BJ (cell line): Measurements from ENCODE around the gene DPP7. TPM values are rescaled to one million over a fixed set of nuclear protein-coding genes. Genes with fewer than 3 reads are reported as not detected.

Source experiments
- CTCF ChIA-PET: fragments of 350-600 bp; formaldehyde crosslinking; extraction: SDS; loops from one replicate; lab custom pipeline; 2021; ENCODE audit warnings: antibody characterized with exemption, inconsistent platforms; lab: Yijun Ruan, JAX
- POLR2A ChIA-PET: fragments of 300-600 bp; sonication (Branson Sonifier 250); formaldehyde crosslinking; extraction: SDS; loops from one replicate; lab custom pipeline; 2021; ENCODE audit warnings: antibody characterized with exemption; lab: Charles Lee
- DNase-seq: peaks from one replicate; pipeline ENCODE4 v3.0.0-alpha.2; 2011; ENCODE audit warnings: low read depth
- H3K27me3 ChIP-seq: 2 replicates; pipeline ENCODE4 v1.6.0; 2011; ENCODE audit warnings: low read length; ENCODE audit not compliant: control insufficient read depth, insufficient read depth
- H3K36me3 ChIP-seq: 2 replicates; pipeline ENCODE4 v1.5.1; 2011; ENCODE audit warnings: low read length; ENCODE audit not compliant: control insufficient read depth, insufficient read depth
- H3K4me3 ChIP-seq: 2 replicates; pipeline ENCODE4 v1.5.1; 2011; ENCODE audit warnings: low read depth, mild to moderate bottlenecking, control low read depth, low read length
- polyA plus RNA-seq: library from polyadenylated mRNA; depleted of rRNA; stranded (reverse); fragments of >200 nt; gene quantifications from 2 replicates; pipeline ENCODE4 v1.2.3, GENCODE V29; 2011
- TF ChIP-seq, protein P1 (sequence below): IDR thresholded peaks from 2 replicates; pipeline ENCODE4 v1.5.1; 2011; ENCODE audit warnings: low read depth, mild to moderate bottlenecking, control low read depth, inconsistent platforms, low read length, moderate library complexity; ENCODE audit not compliant: insufficient read depth

DPP7 gene
- polyA plus RNA-seq, 1 experiment = 94.4 TPM

GRCh38 chr9:137114220-137114612 is 317 bp downstream of the DPP7 start:
- CTCF ChIA-PET = interaction anchor here (0.6 to 2.2 kb wide), 4 partner anchors 22 to 123 kb away, joined by 3 to 12 read pairs (median 6); partner anchors contain the start of genes NPDC1 and RNF224
- H3K36me3 ChIP-seq = peaks cover 13% of the 10 kb centered on the region
- no peaks in the 10 kb centered on the region for H3K27me3 ChIP-seq
- POLR2A ChIA-PET = no interaction called here
- TF ChIP-seq, protein P1, sequence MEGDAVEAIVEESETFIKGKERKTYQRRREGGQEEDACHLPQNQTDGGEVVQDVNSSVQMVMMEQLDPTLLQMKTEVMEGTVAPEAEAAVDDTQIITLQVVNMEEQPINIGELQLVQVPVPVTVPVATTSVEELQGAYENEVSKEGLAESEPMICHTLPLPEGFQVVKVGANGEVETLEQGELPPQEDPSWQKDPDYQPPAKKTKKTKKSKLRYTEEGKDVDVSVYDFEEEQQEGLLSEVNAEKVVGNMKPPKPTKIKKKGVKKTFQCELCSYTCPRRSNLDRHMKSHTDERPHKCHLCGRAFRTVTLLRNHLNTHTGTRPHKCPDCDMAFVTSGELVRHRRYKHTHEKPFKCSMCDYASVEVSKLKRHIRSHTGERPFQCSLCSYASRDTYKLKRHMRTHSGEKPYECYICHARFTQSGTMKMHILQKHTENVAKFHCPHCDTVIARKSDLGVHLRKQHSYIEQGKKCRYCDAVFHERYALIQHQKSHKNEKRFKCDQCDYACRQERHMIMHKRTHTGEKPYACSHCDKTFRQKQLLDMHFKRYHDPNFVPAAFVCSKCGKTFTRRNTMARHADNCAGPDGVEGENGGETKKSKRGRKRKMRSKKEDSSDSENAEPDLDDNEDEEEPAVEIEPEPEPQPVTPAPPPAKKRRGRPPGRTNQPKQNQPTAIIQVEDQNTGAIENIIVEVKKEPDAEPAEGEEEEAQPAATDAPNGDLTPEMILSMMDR = no peak
- peak overlapping the region; percentile 66 for H3K4me3 ChIP-seq
- no peak for DNase-seq

- POLR2A ChIA-PET = no interaction called here
- Histone ChIP-seq H3K27me3 (no peaks in the 10 kb centered on the region), H3K4me3 (peak overlapping the region; percentile 66), H3K36me3 (peaks cover 17% of the 10 kb centered on the region)
- CTCF ChIA-PET = interaction anchor here (0.6 to 2.2 kb wide), 4 partner anchors 21 to 123 kb away, joined by 3 to 12 read pairs (median 6); partner anchors contain the start of genes NPDC1 and RNF224
- DNase-seq = no peak
- TF ChIP-seq, protein P1 = no peak
Observed at GRCh38 chr9:137113385-137114159, 961 bp downstream of the DPP7 start.

DNA sequence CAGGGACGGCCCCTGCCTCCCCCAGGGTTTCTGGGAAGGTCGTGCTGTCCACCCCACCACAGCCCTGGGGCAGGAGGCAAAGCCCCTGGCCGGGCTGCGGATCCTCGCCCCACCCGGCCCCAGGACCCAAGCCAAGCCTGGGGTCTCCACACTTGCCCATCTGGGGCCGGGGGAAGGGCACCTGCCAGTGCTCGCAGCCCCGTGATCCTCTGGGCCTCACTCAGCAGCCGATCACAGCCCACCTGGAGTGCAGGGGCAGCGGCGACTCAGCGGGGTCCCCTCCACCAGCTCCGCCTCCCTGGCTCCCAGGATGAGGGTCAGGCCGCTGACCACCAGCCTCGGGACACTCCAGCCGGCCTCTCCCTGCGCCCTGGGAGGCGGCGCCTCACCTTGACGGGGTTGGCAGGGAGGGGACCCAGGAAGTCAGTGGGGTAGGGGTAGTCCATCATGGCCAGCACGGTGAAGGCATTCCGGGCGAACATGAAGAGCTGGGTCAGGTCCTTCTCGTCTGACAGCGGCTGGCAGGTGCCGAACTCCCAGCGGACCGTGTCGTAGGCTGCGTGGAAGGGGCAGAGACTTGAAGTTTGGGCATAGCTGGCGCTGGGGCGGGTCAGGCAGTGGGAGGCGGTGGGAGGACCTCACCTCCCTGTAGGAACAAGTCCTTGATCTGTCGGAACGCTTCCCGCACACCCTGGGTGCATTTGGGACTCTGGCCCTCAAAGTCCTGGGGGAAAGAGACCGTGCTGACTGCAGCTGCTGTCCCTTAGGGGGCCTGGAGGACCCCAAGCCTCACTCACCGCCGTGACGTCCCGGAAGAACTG is 1.8 kb downstream of the DPP7 start:
- TF ChIP-seq, protein P1 = no peak
- Histone ChIP-seq H3K36me3 (peaks cover 22% of the 10 kb centered on the region), H3K4me3 (no peak overlapping the region), H3K27me3 (no peaks in the 10 kb centered on the region)
- POLR2A ChIA-PET = no interaction called here
- no peak for DNase-seq
- CTCF ChIA-PET = interaction anchor here (0.9 to 1.5 kb wide), 2 partner anchors 7 to 124 kb away, joined by 3 to 9 read pairs; no protein-coding TSS in a partner anchor

DNA sequence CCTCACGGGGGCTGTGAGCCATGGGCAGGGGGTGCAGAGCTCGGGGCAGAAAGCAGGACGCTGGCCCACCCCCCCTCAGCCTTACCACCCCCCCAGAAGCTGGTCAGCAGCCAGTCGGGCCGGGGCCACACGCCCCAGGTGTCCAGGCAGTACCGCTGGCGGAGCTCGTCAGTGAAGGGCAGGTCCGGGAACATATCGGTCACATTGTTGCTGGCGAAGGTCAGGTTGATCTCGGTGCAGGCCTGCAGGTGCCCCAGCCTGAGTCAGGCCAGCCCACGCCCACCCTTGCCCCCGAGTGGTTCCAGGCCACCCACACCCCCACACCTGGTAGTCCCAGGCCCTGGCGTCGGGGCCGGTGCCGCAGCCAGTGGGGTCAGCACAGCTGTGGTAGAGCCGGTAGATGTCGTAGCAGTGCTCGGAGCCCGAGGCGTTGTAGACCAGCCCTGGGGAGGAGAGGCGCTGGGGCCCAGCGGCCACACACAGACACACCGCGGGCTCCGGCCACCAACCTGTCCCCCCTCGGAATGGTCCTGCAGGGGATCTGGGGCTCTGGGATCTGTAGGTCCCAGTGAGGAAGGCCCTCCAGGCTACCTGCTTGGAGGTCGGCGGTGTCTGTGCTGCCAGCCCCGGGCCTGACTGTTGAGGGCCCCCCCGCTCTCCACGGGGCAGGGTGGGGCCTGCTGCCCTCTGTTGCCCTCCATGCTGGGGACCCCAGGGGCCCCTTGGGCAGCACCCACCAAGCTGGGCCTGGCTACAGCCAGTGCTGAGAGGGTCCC is 2.6 kb downstream of the DPP7 start:
- Histone ChIP-seq H3K27me3 (no peaks in the 10 kb centered on the region), H3K36me3 (peaks cover 29% of the 10 kb centered on the region), H3K4me3 (no peak overlapping the region)
- DNase-seq = no peak
- CTCF ChIA-PET = interaction anchor here (0.9 kb wide), 1 partner anchor 8 kb away, joined by 3 read pairs; no protein-coding TSS in a partner anchor
- POLR2A ChIA-PET = no interaction called here
- TF ChIP-seq, protein P1 = no peak
